HFF-Myc (cell line): ENCODE measurements around the gene SYCP2L.

Source experiments
- DNase-seq: peaks from one replicate; pipeline ENCODE4 v3.0.0-alpha.2; 2011; ENCODE audit warnings: low read depth; ENCODE audit errors: extremely low read depth
- H3K4me3 ChIP-seq: replicated peaks from 2 replicates; pipeline ENCODE4 v1.5.1; 2011; ENCODE audit warnings: low read depth, mild to moderate bottlenecking, control low read depth, low read length
- TF ChIP-seq, protein P1 (sequence below): IDR thresholded peaks from 2 replicates; pipeline ENCODE4 v1.5.1; 2012; ENCODE audit warnings: mild to moderate bottlenecking, low read depth, low read length, control low read depth; ENCODE audit errors: missing control alignments

The SYCP2L gene

DNA sequence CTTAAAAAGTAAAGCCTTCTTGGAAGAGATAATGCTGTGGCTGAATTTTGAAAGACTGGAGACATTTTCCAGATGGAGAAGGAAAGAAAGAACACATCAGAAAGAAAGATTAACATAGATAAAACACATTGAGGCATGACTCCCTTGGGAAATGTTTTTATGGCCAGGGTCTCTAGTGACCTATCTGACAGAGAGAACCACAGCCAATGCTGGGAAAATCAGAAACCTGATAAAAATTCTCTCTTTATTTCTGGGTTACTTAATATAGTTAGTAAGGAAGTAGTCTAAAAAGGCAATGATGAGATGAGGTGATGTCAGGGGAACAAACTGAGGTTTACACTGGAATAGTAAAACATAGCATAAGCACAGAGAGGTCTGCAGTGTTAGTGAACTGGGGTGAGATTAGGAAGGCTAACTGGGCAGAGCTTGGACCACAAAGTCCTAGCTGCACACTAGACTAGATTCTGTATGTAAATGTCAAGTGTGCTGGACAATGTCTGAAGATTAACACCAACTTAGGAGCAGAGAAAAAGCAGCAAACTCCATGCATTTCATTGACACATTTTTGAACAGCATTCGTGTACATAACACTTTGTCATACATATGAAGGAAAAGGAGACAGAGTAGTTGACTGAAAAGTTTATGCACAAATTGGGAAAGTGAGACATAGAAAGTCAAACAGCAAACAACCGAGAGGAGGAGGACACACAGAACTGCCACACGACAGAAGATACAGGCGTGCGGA is 126.3 kb downstream of the SYCP2L start:
- no peak for DNase-seq
- TF ChIP-seq, protein P1, sequence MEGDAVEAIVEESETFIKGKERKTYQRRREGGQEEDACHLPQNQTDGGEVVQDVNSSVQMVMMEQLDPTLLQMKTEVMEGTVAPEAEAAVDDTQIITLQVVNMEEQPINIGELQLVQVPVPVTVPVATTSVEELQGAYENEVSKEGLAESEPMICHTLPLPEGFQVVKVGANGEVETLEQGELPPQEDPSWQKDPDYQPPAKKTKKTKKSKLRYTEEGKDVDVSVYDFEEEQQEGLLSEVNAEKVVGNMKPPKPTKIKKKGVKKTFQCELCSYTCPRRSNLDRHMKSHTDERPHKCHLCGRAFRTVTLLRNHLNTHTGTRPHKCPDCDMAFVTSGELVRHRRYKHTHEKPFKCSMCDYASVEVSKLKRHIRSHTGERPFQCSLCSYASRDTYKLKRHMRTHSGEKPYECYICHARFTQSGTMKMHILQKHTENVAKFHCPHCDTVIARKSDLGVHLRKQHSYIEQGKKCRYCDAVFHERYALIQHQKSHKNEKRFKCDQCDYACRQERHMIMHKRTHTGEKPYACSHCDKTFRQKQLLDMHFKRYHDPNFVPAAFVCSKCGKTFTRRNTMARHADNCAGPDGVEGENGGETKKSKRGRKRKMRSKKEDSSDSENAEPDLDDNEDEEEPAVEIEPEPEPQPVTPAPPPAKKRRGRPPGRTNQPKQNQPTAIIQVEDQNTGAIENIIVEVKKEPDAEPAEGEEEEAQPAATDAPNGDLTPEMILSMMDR = no peak

DNA sequence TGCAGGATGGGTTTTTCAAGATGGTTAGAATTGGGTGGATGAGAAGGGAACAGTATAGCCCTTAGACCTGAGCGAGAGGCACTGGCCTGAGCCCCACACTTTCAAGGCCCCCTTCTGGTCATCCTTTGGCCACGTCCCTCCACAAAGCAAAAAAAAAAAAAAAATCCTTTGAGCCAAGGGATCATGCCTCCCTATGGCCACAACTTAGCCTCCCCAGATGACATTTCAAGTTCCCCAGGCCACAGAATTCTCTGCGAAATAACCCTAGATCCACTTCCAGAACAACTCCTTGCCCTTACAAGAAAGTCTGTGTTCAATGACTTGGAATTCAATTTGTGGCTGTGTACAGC is 126.8 kb downstream of the SYCP2L start:
- TF ChIP-seq, protein P1 = no peak
- no peak for DNase-seq
- H3K4me3 ChIP-seq = no peak overlapping the region

More for the DNA sequence above, 126.3 kb downstream of the SYCP2L start:
- H3K4me3 ChIP-seq = no peak overlapping the region

- H3K4me3 ChIP-seq = no peak overlapping the region
- no peak for DNase-seq
- TF ChIP-seq, protein P1 = no peak
Observed at GRCh38 chr6:11015102-11015501, 128.2 kb downstream of the SYCP2L start.

- no peak for DNase-seq
- H3K4me3 ChIP-seq = no peak overlapping the region
- TF ChIP-seq, protein P1 = no peak
Observed at GRCh38 chr6:11016452-11016851, 129.6 kb downstream of the SYCP2L start.

- H3K4me3 ChIP-seq = no peak overlapping the region
- no peak for DNase-seq
- TF ChIP-seq, protein P1 = no peak
Observed at GRCh38 chr6:11017090-11017489, 130.2 kb downstream of the SYCP2L start.

- H3K4me3 ChIP-seq = no peak overlapping the region
- DNase-seq = no peak
- TF ChIP-seq, protein P1 = no peak
Observed at GRCh38 chr6:11018225-11018624, 131.4 kb downstream of the SYCP2L start.

DNA sequence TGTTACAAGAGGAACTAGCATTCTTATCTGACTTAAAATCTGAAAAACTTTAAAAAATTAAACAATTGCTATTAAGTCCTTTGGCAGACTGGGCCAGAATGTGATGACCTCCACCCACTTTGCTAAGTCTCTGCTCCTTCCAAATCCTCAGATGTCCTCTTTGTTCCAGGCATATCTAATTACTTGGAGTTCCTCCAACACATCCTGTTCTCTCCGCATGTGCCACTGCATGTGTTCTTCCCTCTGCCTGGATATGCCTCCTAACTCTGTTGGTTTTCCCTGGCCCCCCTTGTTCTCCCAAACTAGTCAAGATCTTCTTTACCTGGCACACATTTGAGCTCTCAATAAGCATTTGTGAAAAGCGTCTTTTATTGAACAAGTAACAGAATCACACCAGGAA is 134.2 kb downstream of the SYCP2L start:
- DNase-seq = no peak
- TF ChIP-seq, protein P1 = no peak
- H3K4me3 ChIP-seq = no peak overlapping the region
